ENCODE measurements around the gene GJC2.

GJC2 gene

GRCh38 chr1:228158151-228159007 lies 8.6 kb downstream of the GJC2 start:
- no peaks in the 10 kb centered on the region for H4K20me1 ChIP-seq (ENCODE audit: insufficient read depth, low read length, poor library complexity, severe bottlenecking)
- no peaks in the 10 kb centered on the region for H3K9me2 ChIP-seq (replicated peaks; ENCODE audit: low read depth, low read length)
- H3K9me3 ChIP-seq (ENCODE audit: insufficient read depth, low read depth, low read length) = no peaks in the 10 kb centered on the region
- no peaks in the 10 kb centered on the region for H3F3A ChIP-seq (ENCODE audit: low read depth)
- H3K79me2 ChIP-seq (ENCODE audit: insufficient read depth, low read length) = no peaks in the 10 kb centered on the region
- H3K36me3 ChIP-seq (ENCODE audit: insufficient read depth, low read length) = no peaks in the 10 kb centered on the region
- no peaks in the 10 kb centered on the region for H3K27me3 ChIP-seq (ENCODE audit: insufficient read depth, low read length, poor library complexity, severe bottlenecking)
- TF ChIP-seq, protein P1, sequence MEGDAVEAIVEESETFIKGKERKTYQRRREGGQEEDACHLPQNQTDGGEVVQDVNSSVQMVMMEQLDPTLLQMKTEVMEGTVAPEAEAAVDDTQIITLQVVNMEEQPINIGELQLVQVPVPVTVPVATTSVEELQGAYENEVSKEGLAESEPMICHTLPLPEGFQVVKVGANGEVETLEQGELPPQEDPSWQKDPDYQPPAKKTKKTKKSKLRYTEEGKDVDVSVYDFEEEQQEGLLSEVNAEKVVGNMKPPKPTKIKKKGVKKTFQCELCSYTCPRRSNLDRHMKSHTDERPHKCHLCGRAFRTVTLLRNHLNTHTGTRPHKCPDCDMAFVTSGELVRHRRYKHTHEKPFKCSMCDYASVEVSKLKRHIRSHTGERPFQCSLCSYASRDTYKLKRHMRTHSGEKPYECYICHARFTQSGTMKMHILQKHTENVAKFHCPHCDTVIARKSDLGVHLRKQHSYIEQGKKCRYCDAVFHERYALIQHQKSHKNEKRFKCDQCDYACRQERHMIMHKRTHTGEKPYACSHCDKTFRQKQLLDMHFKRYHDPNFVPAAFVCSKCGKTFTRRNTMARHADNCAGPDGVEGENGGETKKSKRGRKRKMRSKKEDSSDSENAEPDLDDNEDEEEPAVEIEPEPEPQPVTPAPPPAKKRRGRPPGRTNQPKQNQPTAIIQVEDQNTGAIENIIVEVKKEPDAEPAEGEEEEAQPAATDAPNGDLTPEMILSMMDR (conservative IDR thresholded peaks at IDR 0.05; ENCODE audit: low read length) = no peak
- TF ChIP-seq EZH2phosphoT487 (IDR thresholded peaks at IDR 0.05; ENCODE audit: borderline replicate concordance) = no peak
- H2AFZ ChIP-seq (ENCODE audit: low read length) = no peak overlapping the region
- no peak overlapping the region for H3K9ac ChIP-seq (ENCODE audit: low read depth, low read length, poor library complexity, severe bottlenecking)
- H3K4me1 ChIP-seq (ENCODE audit: insufficient read depth, low read length, poor library complexity, severe bottlenecking) = peaks cover 5% of the 10 kb centered on the region
- no peak overlapping the region for H3K4me3 ChIP-seq (ENCODE audit: low read length, poor library complexity, severe bottlenecking)
- no peak overlapping the region for H3K4me2 ChIP-seq (ENCODE audit: low read depth, low read length, poor library complexity, severe bottlenecking)

DNA sequence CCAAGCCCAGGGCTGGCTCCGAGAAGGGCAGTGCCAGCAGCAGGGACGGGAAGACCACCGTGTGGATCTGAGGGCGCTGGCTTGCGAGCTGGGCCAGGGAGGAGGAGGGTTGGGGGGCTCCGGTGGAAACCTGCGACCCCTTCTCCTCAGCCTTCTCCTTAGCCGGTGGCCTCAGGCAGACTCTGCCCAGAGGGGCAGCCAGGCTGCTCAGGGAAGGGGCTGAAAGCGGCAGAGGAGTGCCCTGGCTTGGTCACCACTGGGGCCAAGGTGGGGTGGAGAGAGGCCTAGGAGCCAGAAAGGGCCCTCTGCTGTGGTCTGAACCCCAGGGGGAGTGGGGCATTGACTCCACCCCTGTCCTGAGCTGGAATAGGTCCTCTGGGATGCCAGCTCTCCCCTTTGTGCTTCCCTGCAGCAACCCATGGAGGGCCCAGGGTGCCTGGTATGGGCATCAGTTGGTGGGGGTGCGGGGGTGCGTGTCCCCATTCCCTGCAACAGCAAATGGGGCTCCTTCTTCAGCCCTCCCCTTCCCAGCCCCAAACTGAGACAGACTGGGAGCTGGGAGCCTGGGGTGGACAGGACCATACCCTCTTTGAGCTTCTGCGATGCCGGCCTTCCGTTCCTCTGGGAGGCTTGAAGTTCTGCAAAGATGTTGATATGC lies 9.4 kb downstream of the GJC2 start:
- H3K4me2 ChIP-seq (ENCODE audit: low read depth, low read length, poor library complexity, severe bottlenecking) = no peak overlapping the region
- H3K4me1 ChIP-seq (ENCODE audit: insufficient read depth, low read length, poor library complexity, severe bottlenecking) = peaks cover 5% of the 10 kb centered on the region
- H3K9ac ChIP-seq (ENCODE audit: low read depth, low read length, poor library complexity, severe bottlenecking) = no peak overlapping the region
- no peaks in the 10 kb centered on the region for H3K79me2 ChIP-seq (ENCODE audit: insufficient read depth, low read length)
- H3K9me3 ChIP-seq (ENCODE audit: insufficient read depth, low read depth, low read length) = no peaks in the 10 kb centered on the region
- no peak overlapping the region for H2AFZ ChIP-seq (ENCODE audit: low read length)
- H3F3A ChIP-seq (ENCODE audit: low read depth) = no peaks in the 10 kb centered on the region
- H3K36me3 ChIP-seq (ENCODE audit: insufficient read depth, low read length) = no peaks in the 10 kb centered on the region
- TF ChIP-seq, protein P1 (conservative IDR thresholded peaks at IDR 0.05; ENCODE audit: low read length) = no peak
- no peak for TF ChIP-seq EZH2phosphoT487 (IDR thresholded peaks at IDR 0.05; ENCODE audit: borderline replicate concordance)
- H4K20me1 ChIP-seq (ENCODE audit: insufficient read depth, low read length, poor library complexity, severe bottlenecking) = no peaks in the 10 kb centered on the region
- no peaks in the 10 kb centered on the region for H3K27me3 ChIP-seq (ENCODE audit: insufficient read depth, low read length, poor library complexity, severe bottlenecking)
- H3K4me3 ChIP-seq (ENCODE audit: low read length, poor library complexity, severe bottlenecking) = no peak overlapping the region
- no peaks in the 10 kb centered on the region for H3K9me2 ChIP-seq (replicated peaks; ENCODE audit: low read depth, low read length)

DNA sequence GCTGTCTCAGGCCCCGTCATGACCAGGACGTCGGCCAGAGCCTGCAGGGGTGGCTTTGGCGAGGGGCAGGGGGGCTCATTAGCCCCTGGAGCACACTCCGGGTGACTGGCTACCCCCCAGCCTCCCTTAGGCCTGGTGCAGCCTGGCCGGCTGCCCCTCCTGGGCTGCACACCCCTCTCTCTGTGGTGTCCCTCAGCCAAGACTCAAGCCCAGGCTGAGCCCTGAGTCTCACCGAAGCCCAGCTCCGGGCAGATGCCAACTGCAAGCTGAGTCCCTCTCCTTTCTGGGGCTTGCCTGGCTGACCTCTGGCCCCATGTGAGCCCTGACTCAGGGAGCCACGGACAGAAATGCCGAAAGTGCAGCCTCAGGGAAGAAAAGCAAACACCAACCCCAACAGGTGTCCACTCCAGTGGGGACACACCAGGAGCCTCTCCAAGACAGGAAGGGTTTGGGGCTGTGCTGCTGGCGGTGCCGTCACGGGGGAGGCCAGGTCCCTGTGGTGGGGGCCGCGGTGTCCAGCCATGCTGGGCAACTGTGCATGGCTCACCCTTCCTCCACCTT lies 10.6 kb downstream of the GJC2 start:
- H3K9me3 ChIP-seq (ENCODE audit: insufficient read depth, low read depth, low read length) = no peaks in the 10 kb centered on the region
- no peak overlapping the region for H3K4me2 ChIP-seq (ENCODE audit: low read depth, low read length, poor library complexity, severe bottlenecking)
- no peaks in the 10 kb centered on the region for H3K36me3 ChIP-seq (ENCODE audit: insufficient read depth, low read length)
- no peak overlapping the region for H3K4me3 ChIP-seq (ENCODE audit: low read length, poor library complexity, severe bottlenecking)
- H3F3A ChIP-seq (ENCODE audit: low read depth) = no peaks in the 10 kb centered on the region
- H4K20me1 ChIP-seq (ENCODE audit: insufficient read depth, low read length, poor library complexity, severe bottlenecking) = no peaks in the 10 kb centered on the region
- H3K4me1 ChIP-seq (ENCODE audit: insufficient read depth, low read length, poor library complexity, severe bottlenecking) = peaks cover 12% of the 10 kb centered on the region
- H3K79me2 ChIP-seq (ENCODE audit: insufficient read depth, low read length) = no peaks in the 10 kb centered on the region
- H3K9ac ChIP-seq (ENCODE audit: low read depth, low read length, poor library complexity, severe bottlenecking) = no peak overlapping the region
- no peak for TF ChIP-seq EZH2phosphoT487 (IDR thresholded peaks at IDR 0.05; ENCODE audit: borderline replicate concordance)
- TF ChIP-seq, protein P1 (conservative IDR thresholded peaks at IDR 0.05; ENCODE audit: low read length) = no peak
- no peaks in the 10 kb centered on the region for H3K27me3 ChIP-seq (ENCODE audit: insufficient read depth, low read length, poor library complexity, severe bottlenecking)
- H3K9me2 ChIP-seq (replicated peaks; ENCODE audit: low read depth, low read length) = no peaks in the 10 kb centered on the region
- no peak overlapping the region for H2AFZ ChIP-seq (ENCODE audit: low read length)
